HCT116 (cell line): Measurements from ENCODE around the gene TPRKB.

Experiments used
- ATF3 ChIP-seq: IDR thresholded peaks from 2 replicates; pipeline ENCODE4 v1.6.1; 2012
- EZH2 ChIP-seq: fragments of 200-600 bp; sonication (generic); IDR thresholded peaks from 2 replicates; pipeline ENCODE4 v1.6.1; 2017; ENCODE audit warnings: antibody characterized with exemption, mixed run types
- EZH2phosphoT487 ChIP-seq: fragments of 200-600 bp; IDR thresholded peaks from 2 replicates; pipeline ENCODE4 v1.6.1; 2018; ENCODE audit warnings: antibody characterized with exemption, borderline replicate concordance
- FOSL1 ChIP-seq: IDR thresholded peaks from 2 replicates; pipeline ENCODE4 v1.6.1; 2012; ENCODE audit warnings: low read depth
- POLR2A ChIP-seq: IDR thresholded peaks from 2 replicates; pipeline ENCODE4 v1.7.0; 2011; ENCODE audit warnings: borderline replicate concordance; ENCODE audit not compliant: insufficient read depth, insufficient read length; ENCODE audit errors: extremely low read depth
- POLR2AphosphoS5 ChIP-seq: IDR thresholded peaks from 2 replicates; pipeline ENCODE4 v1.6.1; 2011; ENCODE audit warnings: mild to moderate bottlenecking, low read depth, low read length, moderate library complexity
- RAD21 ChIP-seq: IDR thresholded peaks from 2 replicates; pipeline ENCODE4 v1.6.1; 2012; ENCODE audit warnings: low read depth, mild to moderate bottlenecking
- SP1 ChIP-seq: IDR thresholded peaks from 2 replicates; pipeline ENCODE4 v1.6.1; 2012; ENCODE audit warnings: low read depth
- ZFX ChIP-seq: fragments of 450-650 bp; IDR thresholded peaks from 2 replicates; pipeline ENCODE4 v1.6.1; 2017
- ZNF274 ChIP-seq: fragments of 200-500 bp; sonication (Bioruptor generic); IDR thresholded peaks from 2 replicates; pipeline ENCODE4 v1.6.1; 2014; ENCODE audit warnings: mild to moderate bottlenecking, low read depth, low read length, inconsistent platforms
- TF ChIP-seq, protein P1 (sequence below), 3 experiments: fragments of 200-600 bp in 1 of 3; sonication (generic) in 1 of 3; IDR thresholded peaks in 2 of 3; conservative IDR thresholded peaks in 1 of 3; 2 replicates each; pipeline ENCODE4 v1.5.1; 2012 to 2017; ENCODE audit warnings: low read depth in 2 of 3, low read length in 2 of 3, antibody characterized with exemption in 1 of 3, borderline replicate concordance in 1 of 3, control low read depth in 1 of 3, mild to moderate bottlenecking in 1 of 3, mixed read lengths in 1 of 3, mixed run types in 1 of 3, moderate library complexity in 1 of 3; ENCODE audit not compliant: insufficient read depth in 1 of 3

DNA sequence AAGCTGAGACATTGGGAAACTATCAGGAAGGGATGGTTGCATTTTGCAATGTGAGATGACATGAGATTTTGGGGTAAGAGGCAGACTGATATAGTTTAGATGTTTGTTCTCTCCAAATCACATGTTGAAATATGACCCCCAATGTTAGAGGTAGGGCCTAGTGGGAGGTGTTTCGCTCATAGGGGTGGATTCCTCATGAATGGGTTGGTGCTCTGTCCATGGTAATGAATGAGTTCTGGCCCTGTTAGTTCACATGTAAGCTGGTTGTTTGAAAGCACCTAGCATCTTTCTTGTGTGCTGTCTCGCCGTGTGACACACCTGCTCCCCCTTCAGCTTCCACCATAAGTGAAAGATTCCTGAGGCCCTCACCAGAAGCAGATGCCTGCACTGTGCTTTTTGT is 37.7 kb downstream of the TPRKB start:
- no peak for TF ChIP-seq ZFX
- TF ChIP-seq EZH2phosphoT487, result no peak
- TF ChIP-seq, protein P1, sequence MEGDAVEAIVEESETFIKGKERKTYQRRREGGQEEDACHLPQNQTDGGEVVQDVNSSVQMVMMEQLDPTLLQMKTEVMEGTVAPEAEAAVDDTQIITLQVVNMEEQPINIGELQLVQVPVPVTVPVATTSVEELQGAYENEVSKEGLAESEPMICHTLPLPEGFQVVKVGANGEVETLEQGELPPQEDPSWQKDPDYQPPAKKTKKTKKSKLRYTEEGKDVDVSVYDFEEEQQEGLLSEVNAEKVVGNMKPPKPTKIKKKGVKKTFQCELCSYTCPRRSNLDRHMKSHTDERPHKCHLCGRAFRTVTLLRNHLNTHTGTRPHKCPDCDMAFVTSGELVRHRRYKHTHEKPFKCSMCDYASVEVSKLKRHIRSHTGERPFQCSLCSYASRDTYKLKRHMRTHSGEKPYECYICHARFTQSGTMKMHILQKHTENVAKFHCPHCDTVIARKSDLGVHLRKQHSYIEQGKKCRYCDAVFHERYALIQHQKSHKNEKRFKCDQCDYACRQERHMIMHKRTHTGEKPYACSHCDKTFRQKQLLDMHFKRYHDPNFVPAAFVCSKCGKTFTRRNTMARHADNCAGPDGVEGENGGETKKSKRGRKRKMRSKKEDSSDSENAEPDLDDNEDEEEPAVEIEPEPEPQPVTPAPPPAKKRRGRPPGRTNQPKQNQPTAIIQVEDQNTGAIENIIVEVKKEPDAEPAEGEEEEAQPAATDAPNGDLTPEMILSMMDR (IDR thresholded peaks at IDR 0.05 in 2 of 3, conservative IDR thresholded peaks at IDR 0.05 in 1 of 3; ENCODE audit: borderline replicate concordance in 1 of 3, insufficient read depth in 1 of 3, low read depth in 2 of 3, low read length in 2 of 3), result no peak
- no peak for TF ChIP-seq FOSL1
- no peak for TF ChIP-seq POLR2A
- TF ChIP-seq RAD21, result no peak
- TF ChIP-seq EZH2, result no peak
- TF ChIP-seq POLR2AphosphoS5, result no peak
- TF ChIP-seq ZNF274, result no peak
- TF ChIP-seq SP1, result no peak
- no peak for TF ChIP-seq ATF3
